BE2C (cell line): ENCODE data around the gene RFFL.
"Not testable (repeated sequence)": the region's sequence is repeated elsewhere in the genome, so short reads cannot be mapped to it uniquely, and the experiment has no call there.

Source experiments
- DNase-seq: peaks from one replicate; pipeline ENCODE4 v3.0.0-alpha.2; 2020
- H3K27me3 ChIP-seq: fragments of 250-450 bp; sonication (Bioruptor Pico); 2 replicates; pipeline ENCODE4 v1.5.1; 2020; ENCODE audit warnings: mild to moderate bottlenecking
- H3K36me3 ChIP-seq: fragments of 250-450 bp; sonication (Bioruptor Pico); 2 replicates; pipeline ENCODE4 v1.5.1; 2020; ENCODE audit warnings: mild to moderate bottlenecking
- H3K4me1 ChIP-seq: fragments of 250-450 bp; sonication (Bioruptor Pico); 2 replicates; pipeline ENCODE4 v1.5.1; 2020
- H3K4me3 ChIP-seq: 2 replicates; pipeline ENCODE4 v1.5.1; 2011; ENCODE audit warnings: low read depth, low read length
- H3K9me3 ChIP-seq: fragments of 250-450 bp; sonication (Bioruptor Pico); 2 replicates; pipeline ENCODE4 v1.5.1; 2020
- CTCF ChIP-seq: IDR thresholded peaks from 2 replicates; pipeline ENCODE4 v1.5.1; 2012; ENCODE audit warnings: mild to moderate bottlenecking, low read depth, low read length

RFFL gene

DNA sequence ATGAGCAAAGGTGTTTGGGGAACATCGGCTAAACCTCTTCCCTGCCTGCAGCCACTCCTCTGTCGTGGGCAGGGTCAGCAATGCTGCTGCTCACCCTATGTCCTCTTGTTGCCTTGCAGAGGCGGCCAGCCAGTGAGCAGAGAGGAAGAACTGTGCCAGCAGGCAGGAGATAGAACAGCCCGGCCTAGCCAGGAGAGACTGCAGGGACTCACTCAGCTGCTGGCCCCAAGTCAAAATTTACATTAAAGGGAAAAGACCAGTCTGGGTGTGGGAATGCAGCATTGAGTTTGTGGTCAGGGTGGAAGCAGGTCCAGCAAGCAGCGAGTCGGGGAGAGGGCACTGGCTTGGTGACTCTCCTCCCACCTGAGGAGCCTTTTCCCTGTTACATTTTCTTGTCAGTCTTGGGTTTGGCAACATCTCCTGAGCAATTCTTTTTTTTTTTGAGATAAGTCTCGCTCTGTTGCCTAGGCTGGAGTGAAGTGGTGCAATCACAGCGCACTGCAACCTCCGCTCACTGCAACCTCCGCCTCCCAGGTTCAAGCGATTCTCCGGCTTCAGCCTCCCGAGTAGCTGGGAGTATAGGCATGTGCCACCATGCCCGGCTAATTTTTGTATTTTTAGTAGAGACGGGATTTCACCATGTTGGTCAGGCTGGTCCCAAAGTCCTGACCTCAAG is 60.5 kb downstream of the RFFL start:
- Histone ChIP-seq H3K9me3 (no peaks in the 10 kb centered on the region), H3K27me3 (no peaks in the 10 kb centered on the region), H3K4me1 (no peaks in the 10 kb centered on the region), H3K4me3 (no peak overlapping the region), H3K36me3 (peaks cover 72% of the 10 kb centered on the region)
- DNase-seq, result no peak
- no peak for TF ChIP-seq CTCF

DNA sequence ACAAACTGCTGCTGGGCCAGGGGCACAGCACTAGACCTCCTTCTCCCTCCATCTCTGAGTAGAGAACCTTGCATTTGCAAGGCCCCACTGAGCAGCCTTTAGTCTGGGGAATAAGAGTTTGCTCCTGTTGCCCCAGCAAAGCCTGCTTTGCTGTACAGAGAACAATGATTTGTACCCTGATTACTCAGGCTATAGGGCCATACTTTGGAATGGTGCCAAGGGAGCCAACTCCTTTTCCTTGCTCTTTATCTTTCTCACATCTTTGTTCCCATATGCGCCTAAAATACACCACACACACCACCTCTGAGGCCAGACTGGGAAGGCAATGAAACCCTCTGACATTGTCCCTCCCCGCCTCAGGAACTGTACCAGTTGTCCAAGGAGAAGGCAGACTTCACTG is 62.0 kb downstream of the RFFL start:
- no peak for TF ChIP-seq CTCF
- H3K4me1 ChIP-seq, result no peaks in the 10 kb centered on the region
- no peaks in the 10 kb centered on the region for H3K9me3 ChIP-seq
- H3K36me3 ChIP-seq, result peaks cover 75% of the 10 kb centered on the region
- H3K4me3 ChIP-seq, result no peak overlapping the region
- H3K27me3 ChIP-seq, result no peaks in the 10 kb centered on the region
- no peak for DNase-seq

DNA sequence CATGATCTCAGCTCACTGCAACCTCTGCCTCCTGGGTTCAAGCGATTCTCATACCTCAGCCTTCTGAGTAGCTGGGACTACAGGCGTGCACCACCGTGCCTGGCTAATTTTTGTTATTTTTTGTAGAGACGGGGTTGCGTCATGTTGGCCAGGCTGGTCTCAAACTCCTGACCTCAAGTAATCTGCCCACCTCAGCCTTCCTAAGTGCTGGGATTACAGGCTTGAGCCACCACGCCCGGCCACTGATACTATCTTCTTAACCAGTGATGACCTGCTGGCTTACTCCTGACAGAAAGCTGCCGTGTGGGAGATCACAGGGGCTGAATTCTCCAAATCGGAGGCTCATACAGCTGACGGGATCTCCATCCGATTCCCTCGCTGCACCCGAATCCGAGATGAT is 62.5 kb downstream of the RFFL start:
- not testable (repeated sequence) for H3K4me1 ChIP-seq, DNase-seq, H3K9me3 ChIP-seq, H3K4me3 ChIP-seq, H3K27me3 ChIP-seq
- peaks cover 76% of the 10 kb centered on the region for H3K36me3 ChIP-seq

DNA sequence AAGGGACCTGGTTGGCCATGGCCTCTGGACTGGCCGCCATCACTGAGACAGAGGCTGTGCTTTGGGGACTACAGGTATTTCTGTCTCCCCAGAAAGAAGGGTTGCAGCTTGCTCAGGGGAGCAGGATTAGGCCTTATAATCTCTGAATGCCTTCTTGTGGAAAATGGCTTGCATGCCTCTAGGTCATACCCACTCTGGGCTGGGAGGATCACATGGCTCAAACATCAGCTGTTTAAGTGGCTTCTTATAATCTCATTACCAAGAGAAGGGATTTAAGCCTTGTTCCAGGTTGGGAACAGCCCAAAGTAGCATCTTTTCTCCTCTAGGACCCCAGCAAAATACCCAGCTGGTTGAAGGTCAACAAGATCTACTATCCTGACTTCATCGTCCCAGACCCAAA is 64.1 kb downstream of the RFFL start:
- no peak for DNase-seq
- no peaks in the 10 kb centered on the region for H3K27me3 ChIP-seq
- no peaks in the 10 kb centered on the region for H3K9me3 ChIP-seq
- H3K4me1 ChIP-seq, result no peaks in the 10 kb centered on the region
- no peak for TF ChIP-seq CTCF
- peaks cover 90% of the 10 kb centered on the region for H3K36me3 ChIP-seq
- no peak overlapping the region for H3K4me3 ChIP-seq

GRCh38 chr17:34998205-34998604 is 65.3 kb downstream of the RFFL start:
- Histone ChIP-seq H3K36me3 (peaks cover 91% of the 10 kb centered on the region), H3K4me1 (no peaks in the 10 kb centered on the region), H3K27me3 (no peaks in the 10 kb centered on the region), H3K9me3 (no peaks in the 10 kb centered on the region), H3K4me3 (no peak overlapping the region)
- peak; percentile 93 for TF ChIP-seq CTCF
- peak; percentile 79 for DNase-seq

DNA sequence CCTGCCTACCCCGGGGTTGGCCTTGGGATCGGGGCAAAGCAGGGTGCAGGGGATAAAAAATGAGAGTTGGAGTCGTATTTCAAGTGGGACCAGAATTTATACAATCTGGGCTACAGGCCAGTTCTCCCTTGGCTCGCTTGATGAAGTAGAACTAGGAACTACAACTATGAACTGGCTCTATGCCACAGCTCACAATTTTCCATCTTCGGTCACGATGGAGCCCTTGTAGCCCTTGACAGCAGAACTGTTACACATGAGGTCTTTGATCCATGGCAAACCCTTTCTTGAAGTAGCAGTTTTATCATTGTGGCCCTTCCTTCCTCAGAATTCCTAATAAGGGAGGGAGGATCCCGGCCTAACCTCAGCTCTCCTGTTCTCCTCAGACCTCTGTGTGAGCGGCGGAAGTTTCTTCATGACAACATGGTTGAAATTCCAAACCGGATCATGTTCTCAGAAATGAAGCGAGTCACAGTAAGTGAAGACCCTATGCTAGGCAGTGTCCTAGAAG is 66.1 kb downstream of the RFFL start:
- no peak overlapping the region for H3K4me3 ChIP-seq
- TF ChIP-seq CTCF, result no peak
- no peaks in the 10 kb centered on the region for H3K27me3 ChIP-seq
- H3K36me3 ChIP-seq, result peaks cover 94% of the 10 kb centered on the region
- no peaks in the 10 kb centered on the region for H3K4me1 ChIP-seq
- no peak for DNase-seq
- H3K9me3 ChIP-seq, result no peaks in the 10 kb centered on the region
